HT-29 (cell line): ENCODE data around the gene SLC25A51. TPM values are rescaled to one million over a fixed set of nuclear protein-coding genes. Genes with fewer than 3 reads are reported as not detected.

ENCODE experiments used
- DNase-seq: peaks from one replicate; pipeline ENCODE4 v3.0.0-alpha.2; 2015; ENCODE audit warnings: low spot score
- small RNA-seq: library from RNA; depleted of rRNA; stranded (forward); fragments of <200 nt; gene quantifications from one replicate; pipeline ENCODE3, GENCODE V24; 2014
- total RNA-seq: library from RNA; depleted of rRNA; stranded (reverse); fragments of >200 nt; shearing (Covaris generic); gene quantifications from 2 replicates; pipeline ENCODE4 v1.2.3, GENCODE V29; 2014; rRNA removed

SLC25A51 gene
- total RNA-seq, 1 experiment from 2014 or later: 9.9 TPM

- DNase-seq: no peak
Measured at GRCh38 chr9:37839496-37840461, 64.1 kb downstream of the SLC25A51 start.

Small RNA genes lying within 50 kb of the gene (small RNA-seq; reads per million reads assigned to genes)
- not detected for gene RNU7-124P

Other genes starting within 250 kb of the SLC25A51 start
- gene TRMT10B, start 150.3 kb downstream of the SLC25A51 start, total RNA-seq: 0.44 and 0.76 TPM in 2 replicates
- gene EXOSC3, start 119.1 kb downstream of the SLC25A51 start, total RNA-seq: 66.4 and 92.7 TPM in 2 replicates
- 5.2 and 6.0 TPM in 2 replicates for gene DCAF10, start 103.3 kb downstream of the SLC25A51 start, total RNA-seq
- 54.8 and 65.4 TPM in 2 replicates for gene SHB, start 165.1 kb upstream of the SLC25A51 start, total RNA-seq